Measurements from ENCODE around the gene KCNQ1. TPM values are rescaled to one million over a fixed set of nuclear protein-coding genes. Genes with fewer than 3 reads are reported as not detected.

KCNQ1 gene
- total and polyA plus RNA-seq, 2 of the 13 experiments (the other 11 are each of a cell fraction or from before 2014, with no cell fraction given): 0.02 to 0.08 TPM

DNA sequence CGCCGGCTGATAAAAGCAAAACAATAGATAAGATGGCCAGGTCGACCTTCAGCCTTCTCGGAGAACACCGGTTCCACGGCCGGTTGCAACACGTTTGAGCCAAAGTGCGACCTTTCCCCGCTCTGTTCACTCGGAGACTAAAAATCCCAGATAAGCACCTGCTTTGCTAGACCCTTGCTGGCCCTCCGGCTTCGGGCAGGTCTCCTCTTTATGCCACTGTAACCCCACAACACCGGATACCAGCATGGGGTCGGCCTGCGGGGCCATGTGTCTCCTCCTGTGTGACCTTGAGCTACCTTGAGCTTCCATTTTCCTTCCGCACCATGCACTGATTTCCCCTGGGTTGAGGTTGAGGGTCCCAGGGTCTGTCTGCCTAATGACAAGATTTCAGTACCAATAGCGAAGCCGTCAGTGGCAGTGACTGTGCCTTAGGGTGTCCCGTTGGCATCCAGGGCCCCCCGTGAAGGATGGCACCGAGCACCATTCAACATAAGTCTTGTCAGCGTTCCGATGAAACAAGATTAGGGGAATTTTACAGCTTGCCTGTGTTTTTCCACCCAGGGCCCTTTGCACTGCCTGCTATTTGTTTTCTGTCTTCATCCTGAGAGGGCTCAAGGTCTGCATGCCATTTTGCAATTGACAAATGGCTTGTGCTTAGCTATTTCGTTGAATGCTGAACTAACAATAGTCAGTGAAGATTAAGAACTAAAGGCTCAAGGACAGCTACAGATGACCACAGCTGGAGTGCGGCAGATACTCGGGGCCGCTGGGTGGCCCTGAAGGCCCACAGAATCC, 118.6 kb downstream of the KCNQ1 start (continued):
- TF ChIP-seq GABPB1 (CRISPR knock-in tag; IDR thresholded peaks at IDR 0.05) (no peak; the same call in 1 of the 2 replicates), ZNF274 (CRISPR knock-in tag; IDR thresholded peaks at IDR 0.05) (no peak), PTBP1 (IDR thresholded peaks at IDR 0.05; ENCODE audit: low read depth, low read length, poor library complexity, severe bottlenecking) (no peak), NCOA5 (CRISPR knock-in tag; IDR thresholded peaks at IDR 0.05) (no peak), SNAPC2 (CRISPR knock-in tag; IDR thresholded peaks at IDR 0.05) (peak; percentile 49; the same call in 1 of the 2 replicates), ZNF160 (CRISPR knock-in tag; IDR thresholded peaks at IDR 0.05) (0 out of 2 replicates have a peak, but pooled peaks have one; percentile 6), NFYB (CRISPR knock-in tag; IDR thresholded peaks at IDR 0.05) (no peak), ZNF260 (CRISPR knock-in tag; IDR thresholded peaks at IDR 0.05; ENCODE audit: borderline replicate concordance, low read depth) (no peak), SRSF1 (optimal IDR thresholded peaks at IDR 0.05; ENCODE audit: low read depth, low read length) (no peak), HMGA1 (CRISPR knock-in tag; conservative IDR thresholded peaks at IDR 0.05) (no peak), ZBTB3 (CRISPR knock-in tag; IDR thresholded peaks at IDR 0.05; ENCODE audit: borderline replicate concordance, low read depth) (no peak), ZNF10 (CRISPR knock-in tag; IDR thresholded peaks at IDR 0.05; ENCODE audit: borderline replicate concordance, low read depth) (no peak)
- TF ChIP-seq, protein P1, sequence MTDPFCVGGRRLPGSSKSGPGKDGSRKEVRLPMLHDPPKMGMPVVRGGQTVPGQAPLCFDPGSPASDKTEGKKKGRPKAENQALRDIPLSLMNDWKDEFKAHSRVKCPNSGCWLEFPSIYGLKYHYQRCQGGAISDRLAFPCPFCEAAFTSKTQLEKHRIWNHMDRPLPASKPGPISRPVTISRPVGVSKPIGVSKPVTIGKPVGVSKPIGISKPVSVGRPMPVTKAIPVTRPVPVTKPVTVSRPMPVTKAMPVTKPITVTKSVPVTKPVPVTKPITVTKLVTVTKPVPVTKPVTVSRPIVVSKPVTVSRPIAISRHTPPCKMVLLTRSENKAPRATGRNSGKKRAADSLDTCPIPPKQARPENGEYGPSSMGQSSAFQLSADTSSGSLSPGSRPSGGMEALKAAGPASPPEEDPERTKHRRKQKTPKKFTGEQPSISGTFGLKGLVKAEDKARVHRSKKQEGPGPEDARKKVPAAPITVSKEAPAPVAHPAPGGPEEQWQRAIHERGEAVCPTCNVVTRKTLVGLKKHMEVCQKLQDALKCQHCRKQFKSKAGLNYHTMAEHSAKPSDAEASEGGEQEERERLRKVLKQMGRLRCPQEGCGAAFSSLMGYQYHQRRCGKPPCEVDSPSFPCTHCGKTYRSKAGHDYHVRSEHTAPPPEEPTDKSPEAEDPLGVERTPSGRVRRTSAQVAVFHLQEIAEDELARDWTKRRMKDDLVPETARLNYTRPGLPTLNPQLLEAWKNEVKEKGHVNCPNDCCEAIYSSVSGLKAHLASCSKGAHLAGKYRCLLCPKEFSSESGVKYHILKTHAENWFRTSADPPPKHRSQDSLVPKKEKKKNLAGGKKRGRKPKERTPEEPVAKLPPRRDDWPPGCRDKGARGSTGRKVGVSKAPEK (CRISPR knock-in tag; IDR thresholded peaks at IDR 0.05; ENCODE audit: borderline replicate concordance): peak; percentile 62; the same call in 1 of the 2 replicates
- TF ChIP-seq, protein P2, sequence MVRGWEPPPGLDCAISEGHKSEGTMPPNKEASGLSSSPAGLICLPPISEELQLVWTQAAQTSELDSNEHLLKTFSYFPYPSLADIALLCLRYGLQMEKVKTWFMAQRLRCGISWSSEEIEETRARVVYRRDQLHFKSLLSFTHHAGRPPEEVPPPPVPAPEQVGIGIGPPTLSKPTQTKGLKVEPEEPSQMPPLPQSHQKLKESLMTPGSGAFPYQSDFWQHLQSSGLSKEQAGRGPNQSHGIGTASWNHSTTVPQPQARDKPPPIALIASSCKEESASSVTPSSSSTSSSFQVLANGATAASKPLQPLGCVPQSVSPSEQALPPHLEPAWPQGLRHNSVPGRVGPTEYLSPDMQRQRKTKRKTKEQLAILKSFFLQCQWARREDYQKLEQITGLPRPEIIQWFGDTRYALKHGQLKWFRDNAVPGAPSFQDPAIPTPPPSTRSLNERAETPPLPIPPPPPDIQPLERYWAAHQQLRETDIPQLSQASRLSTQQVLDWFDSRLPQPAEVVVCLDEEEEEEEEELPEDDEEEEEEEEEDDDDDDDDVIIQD (CRISPR knock-in tag; IDR thresholded peaks at IDR 0.05; ENCODE audit: low read depth): peak; percentile 50; the same call in 1 of the 2 replicates
- TF ChIP-seq, protein P3, sequence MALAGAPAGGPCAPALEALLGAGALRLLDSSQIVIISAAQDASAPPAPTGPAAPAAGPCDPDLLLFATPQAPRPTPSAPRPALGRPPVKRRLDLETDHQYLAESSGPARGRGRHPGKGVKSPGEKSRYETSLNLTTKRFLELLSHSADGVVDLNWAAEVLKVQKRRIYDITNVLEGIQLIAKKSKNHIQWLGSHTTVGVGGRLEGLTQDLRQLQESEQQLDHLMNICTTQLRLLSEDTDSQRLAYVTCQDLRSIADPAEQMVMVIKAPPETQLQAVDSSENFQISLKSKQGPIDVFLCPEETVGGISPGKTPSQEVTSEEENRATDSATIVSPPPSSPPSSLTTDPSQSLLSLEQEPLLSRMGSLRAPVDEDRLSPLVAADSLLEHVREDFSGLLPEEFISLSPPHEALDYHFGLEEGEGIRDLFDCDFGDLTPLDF (CRISPR knock-in tag; IDR thresholded peaks at IDR 0.05): 0 out of 2 replicates have a peak, but pooled peaks have one; percentile 38
- TF ChIP-seq, protein P4, sequence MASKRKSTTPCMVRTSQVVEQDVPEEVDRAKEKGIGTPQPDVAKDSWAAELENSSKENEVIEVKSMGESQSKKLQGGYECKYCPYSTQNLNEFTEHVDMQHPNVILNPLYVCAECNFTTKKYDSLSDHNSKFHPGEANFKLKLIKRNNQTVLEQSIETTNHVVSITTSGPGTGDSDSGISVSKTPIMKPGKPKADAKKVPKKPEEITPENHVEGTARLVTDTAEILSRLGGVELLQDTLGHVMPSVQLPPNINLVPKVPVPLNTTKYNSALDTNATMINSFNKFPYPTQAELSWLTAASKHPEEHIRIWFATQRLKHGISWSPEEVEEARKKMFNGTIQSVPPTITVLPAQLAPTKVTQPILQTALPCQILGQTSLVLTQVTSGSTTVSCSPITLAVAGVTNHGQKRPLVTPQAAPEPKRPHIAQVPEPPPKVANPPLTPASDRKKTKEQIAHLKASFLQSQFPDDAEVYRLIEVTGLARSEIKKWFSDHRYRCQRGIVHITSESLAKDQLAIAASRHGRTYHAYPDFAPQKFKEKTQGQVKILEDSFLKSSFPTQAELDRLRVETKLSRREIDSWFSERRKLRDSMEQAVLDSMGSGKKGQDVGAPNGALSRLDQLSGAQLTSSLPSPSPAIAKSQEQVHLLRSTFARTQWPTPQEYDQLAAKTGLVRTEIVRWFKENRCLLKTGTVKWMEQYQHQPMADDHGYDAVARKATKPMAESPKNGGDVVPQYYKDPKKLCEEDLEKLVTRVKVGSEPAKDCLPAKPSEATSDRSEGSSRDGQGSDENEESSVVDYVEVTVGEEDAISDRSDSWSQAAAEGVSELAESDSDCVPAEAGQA (IDR thresholded peaks at IDR 0.05; ENCODE audit: low read depth): no peak
- TF ChIP-seq, protein P4 (CRISPR knock-in tag; IDR thresholded peaks at IDR 0.05; ENCODE audit: borderline replicate concordance): peak; percentile 76; the same call in 1 of the 2 replicates

All from HepG2 (cell line).